PFSK-1 (cell line): ENCODE results near the gene CPT1A.

Experiments used
- FOXP2 ChIP-seq: optimal IDR thresholded peaks from 2 replicates; pipeline ENCODE3; 2011; ENCODE audit warnings: borderline replicate concordance, control low read depth, inconsistent platforms; ENCODE audit not compliant: insufficient read depth; ENCODE audit errors: extremely low read length, extremely low read depth
- POLR2AphosphoS5 ChIP-seq: IDR thresholded peaks from 2 replicates; pipeline ENCODE4 v1.6.1; 2012; ENCODE audit warnings: low read depth, mild to moderate bottlenecking, control low read depth, low read length, moderate library complexity
- REST ChIP-seq, 2 experiments: IDR thresholded peaks; 2 replicates each; pipeline versions ENCODE4 v1.6.1 to v1.8.0; 2011 to 2012; ENCODE audit warnings: low read depth in 2 of 2, low read length in 2 of 2, control low read depth in 1 of 2, inconsistent platforms in 1 of 2, mild to moderate bottlenecking in 1 of 2, moderate library complexity in 1 of 2; ENCODE audit not compliant: insufficient read depth in 1 of 2
- SIN3A ChIP-seq: IDR thresholded peaks from 2 replicates; pipeline ENCODE4 v1.6.1; 2012; ENCODE audit warnings: mild to moderate bottlenecking, low read length, moderate library complexity, borderline replicate concordance; ENCODE audit not compliant: insufficient read depth
- TAF1 ChIP-seq: IDR thresholded peaks from 2 replicates; pipeline ENCODE4 v1.6.1; 2012; ENCODE audit warnings: low read length, control low read depth, borderline replicate concordance; ENCODE audit not compliant: insufficient read depth

DNA sequence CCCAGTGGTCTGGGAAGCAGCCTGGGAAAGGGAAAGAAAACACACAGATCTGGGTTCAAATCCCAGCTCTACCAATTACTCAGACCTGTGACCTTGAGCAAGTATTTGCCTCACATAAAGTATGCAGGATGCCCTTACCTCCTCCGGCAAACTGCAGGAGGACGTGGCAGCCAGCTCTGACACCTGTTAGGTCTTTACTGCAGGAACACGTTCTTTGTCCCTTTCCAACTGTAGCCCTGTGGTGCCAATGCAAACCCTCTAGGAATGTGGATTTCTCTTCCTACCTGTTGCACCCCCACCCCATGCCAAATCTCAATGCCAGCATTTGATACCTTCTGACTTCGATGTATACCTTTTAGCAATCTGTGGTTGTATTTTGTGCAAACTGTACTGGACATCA, 6.0 kb downstream of the CPT1A start:
- no peak for TF ChIP-seq POLR2AphosphoS5
- no peak for TF ChIP-seq SIN3A
- TF ChIP-seq REST (IDR thresholded peaks at IDR 0.05; ENCODE audit: insufficient read depth in 1 of 2, low read depth in 2 of 2, low read length in 2 of 2) = no peak
- no peak for TF ChIP-seq TAF1
- TF ChIP-seq FOXP2 = no peak
